Measurements from ENCODE around the gene MTM1.
A peak's percentile ranks its signal among the peaks of the same experiment; 100 is the strongest.

MTM1 gene

DNA sequence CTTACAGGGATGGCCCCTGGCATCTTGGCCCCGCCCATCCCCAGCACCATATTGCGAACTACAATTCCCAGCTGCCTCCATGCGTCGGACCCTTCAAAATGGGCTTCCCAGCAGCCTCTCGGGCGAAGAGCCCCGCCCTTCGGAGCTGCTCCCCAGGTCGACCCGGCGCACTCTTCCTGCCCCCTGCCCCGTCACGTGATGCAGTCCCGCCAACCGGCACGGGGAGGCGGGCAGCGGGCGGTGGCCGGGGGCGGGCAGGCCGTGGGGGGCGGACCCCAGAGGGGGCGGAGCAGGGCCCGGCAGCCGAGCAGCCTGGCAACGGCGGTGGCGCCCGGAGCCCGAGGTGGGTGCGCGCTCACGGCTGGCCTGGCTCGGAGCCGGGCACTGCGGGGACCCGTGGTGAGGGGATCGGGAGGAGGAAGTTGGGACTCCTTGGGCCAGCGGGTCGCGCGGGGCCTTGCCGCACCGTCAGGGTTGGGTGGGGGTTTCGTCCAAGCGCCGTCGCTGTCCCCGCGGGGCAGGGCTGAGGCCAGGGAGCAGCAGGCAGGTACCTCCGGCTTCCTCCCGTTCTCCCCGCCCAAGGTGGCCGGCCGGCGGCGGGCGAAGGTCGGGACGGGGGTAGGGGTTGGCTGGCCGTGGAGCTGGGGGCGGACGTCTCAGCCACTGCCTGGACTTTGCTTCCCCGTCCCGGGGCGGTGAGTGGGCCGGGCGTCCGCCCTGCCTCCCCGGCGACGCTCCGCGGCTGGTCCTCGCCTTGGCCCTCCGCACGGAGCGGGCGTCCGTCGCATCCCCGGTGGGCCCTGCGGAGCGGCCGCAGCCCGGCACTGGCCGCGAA, at the start of gene MTM1:
MTM1 (plus strand) TSS at position 302 of the 835 bp plus-strand sequence. CDS start 23,994 bp downstream, outside the sequence.
- FAIRE-seq = peak; percentile 91

DNA sequence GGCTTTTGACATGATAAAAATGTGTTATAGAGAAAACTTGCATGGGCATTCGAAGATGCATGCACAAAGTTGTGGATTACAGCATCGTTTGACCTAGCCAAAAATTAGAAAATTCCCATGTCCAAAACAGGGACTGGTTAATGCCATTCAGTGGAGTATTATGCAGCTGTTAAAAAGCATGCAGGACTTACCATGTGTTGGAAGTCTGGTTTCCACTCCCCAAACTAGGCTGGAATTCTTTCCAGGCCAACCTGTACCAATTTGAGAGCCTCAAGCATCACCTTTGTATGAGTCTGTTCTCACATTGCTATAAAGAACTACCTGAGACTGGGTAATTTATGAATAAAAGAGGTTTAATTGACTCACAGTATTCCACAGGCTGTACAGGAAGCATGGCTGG, 45.9 kb upstream of the MTM1 start:
- FAIRE-seq = no peak

- no peak for FAIRE-seq
These were observed 43.1 kb upstream of the MTM1 start for GRCh38 chrX:150525061-150525919.

GRCh38 chrX:150526692-150527091, 41.7 kb upstream of the MTM1 start:
- no peak for FAIRE-seq

- no peak for FAIRE-seq
These were observed 41.3 kb upstream of the MTM1 start for GRCh38 chrX:150527108-150527507.

DNA sequence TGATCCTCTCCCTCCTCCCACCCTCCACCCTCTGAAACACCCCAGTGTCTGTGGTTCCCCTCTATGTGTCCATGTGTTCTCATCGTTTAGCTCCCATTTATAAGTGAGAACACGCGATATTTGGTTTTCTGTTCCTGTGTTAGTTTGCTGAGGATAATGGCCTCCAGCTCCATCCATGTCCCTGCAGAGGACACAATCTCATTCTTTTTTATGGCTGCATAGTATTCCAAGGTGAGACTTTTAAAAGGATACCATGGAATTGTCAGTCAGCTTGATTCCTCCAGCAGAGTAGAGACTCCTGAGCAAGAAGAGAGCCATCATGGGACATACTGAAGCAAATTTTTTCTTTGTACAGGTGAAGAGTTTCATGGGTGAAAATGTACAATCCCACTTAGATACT, 38.8 kb upstream of the MTM1 start:
- FAIRE-seq = no peak

DNA sequence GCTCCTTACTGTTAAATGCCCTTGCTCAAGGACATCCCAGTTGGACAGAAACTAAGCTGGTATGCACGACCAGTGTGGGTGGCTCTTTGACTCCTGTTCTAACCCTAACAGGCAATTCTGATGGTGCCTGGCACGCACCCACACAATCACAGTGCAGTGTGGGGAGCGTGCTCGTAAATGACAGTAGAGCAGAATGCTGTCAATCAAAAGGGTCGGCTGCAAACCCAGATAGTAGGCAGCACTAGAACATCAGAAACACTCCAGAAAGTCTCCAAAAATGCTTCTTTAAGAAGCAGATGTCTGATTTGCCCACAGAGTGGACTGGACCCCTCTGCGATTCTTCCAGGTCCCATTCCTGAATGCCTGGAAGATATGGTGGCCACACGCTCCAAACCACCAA, 37.6 kb upstream of the MTM1 start:
- FAIRE-seq = no peak

- no peak for FAIRE-seq
These were observed 37.0 kb upstream of the MTM1 start for GRCh38 chrX:150531467-150531866.

DNA sequence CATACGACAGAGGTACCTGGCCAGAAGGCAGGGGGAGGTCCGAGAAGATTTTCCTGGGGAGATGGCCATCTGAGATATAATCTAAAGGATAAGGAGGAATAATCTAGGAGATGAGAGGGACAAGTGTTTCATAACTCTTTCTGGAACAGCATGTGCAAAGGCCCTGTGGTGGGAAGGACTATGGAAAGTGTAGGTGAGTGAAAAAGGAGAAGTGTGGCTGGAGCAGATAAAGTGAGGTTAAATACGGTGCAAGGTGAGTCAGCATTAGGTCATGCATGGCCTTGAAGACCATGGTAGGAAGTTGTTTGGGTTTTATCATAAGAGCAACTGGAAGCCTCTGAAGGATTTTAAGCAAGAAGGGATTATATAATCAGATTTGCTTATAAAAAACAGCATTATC, 34.6 kb upstream of the MTM1 start:
- no peak for FAIRE-seq

- FAIRE-seq = no peak
These were observed 31.8 kb upstream of the MTM1 start for GRCh38 chrX:150536455-150537116.

DNA sequence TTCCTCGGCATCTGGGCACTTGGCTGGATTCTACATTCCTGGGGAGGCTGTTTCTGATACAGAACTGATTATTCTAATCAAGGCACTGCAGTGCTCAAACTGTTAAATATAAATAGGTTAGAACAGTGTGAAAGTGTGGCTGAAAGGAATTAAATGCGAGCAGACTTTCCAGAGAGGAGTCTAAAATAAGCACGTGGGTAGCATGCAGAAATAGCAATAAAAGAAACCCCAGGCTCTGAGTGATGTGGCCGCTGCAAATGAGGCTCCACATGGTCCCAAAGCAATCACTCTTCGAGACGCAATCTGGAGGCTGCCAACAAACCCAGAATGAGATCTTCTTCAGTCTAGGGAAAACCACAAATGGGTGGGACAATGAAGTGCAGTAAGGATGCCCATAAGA, 30.6 kb upstream of the MTM1 start:
- no peak for FAIRE-seq

DNA sequence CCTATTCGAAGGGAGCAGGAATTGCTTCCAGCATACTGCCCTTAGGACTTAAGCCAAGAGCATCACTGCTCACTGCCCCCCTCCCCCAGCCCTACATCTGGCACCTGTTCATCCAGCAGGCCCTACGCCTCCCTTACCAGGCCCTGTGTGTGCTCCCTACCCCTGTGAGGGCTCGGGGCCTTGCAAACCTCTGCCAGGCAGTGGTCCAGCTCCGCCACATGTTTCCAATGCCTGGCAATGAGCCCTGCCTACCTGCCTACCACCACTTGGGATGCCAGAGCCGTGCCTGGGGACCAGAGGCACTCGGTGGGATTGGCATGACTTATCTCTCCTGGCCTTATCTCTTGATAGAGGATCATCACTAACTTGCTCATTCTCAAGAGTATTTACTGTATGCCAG, 27.5 kb upstream of the MTM1 start:
- no peak for FAIRE-seq

DNA sequence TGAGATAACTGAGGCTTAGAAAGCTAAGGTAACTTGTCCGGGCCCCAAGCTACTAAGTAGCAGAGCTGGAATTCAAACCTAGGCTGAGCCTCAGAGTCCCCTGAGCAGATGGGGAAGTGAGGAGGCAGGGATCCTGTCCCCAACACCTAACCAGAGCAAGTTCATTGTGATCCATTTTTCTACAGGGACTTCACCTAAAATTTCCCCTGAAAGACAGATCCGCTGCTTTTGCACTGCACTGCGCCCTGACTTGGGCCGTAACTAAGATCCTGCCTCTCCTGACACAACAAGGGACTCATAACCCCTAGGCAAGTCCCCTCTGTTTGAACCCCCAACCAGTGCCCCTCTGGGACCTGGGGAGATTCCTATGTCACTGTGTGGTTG, 25.6 kb upstream of the MTM1 start:
- FAIRE-seq = no peak

- FAIRE-seq = no peak
These were observed 24.9 kb upstream of the MTM1 start for GRCh38 chrX:150543230-150544155.

DNA sequence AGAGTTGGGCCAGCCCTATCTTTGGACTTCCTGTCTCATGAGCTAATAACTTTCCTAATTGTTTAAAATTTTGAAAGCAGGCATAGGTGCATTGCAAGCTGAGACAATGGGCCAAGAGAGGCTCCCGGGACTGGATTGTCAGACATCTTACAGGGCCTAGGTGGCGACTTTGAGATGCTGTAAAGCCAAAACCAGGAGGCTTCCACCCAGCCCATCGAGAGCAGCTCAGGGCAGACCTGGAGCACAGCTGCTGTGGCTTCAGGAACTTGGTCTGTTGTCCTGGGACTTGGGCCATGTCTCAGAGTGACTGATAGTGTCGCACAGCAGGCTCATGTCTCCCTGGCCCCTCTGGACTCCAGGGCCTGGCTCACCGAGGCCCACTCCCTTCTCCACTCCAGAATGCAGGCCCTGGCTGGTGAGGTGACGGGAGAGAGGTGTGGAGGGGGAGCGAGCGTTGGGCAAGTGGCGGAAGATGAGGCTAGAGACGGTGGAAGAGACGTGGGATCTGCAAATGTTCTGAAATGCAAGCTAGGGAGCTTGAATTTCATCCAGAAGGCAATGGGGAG, 24.1 kb upstream of the MTM1 start:
- no peak for FAIRE-seq

- FAIRE-seq = no peak
These were observed 23.3 kb upstream of the MTM1 start for GRCh38 chrX:150544835-150545770.

GRCh38 chrX:150546711-150547153, 21.7 kb upstream of the MTM1 start:
- FAIRE-seq = no peak

GRCh38 chrX:150547375-150548115, 20.9 kb upstream of the MTM1 start:
- no peak for FAIRE-seq

GRCh38 chrX:150548251-150548650, 20.2 kb upstream of the MTM1 start:
- no peak for FAIRE-seq

- no peak for FAIRE-seq
These were observed 19.7 kb upstream of the MTM1 start for GRCh38 chrX:150548684-150549083.

Data from G401.6 (cell line).